GM11168 (cell line): ENCODE data around the gene ZBTB45.
"Not testable (repeated sequence)": the region's sequence is repeated elsewhere in the genome, so short reads cannot be mapped to it uniquely, and the experiment has no call there.

ENCODE experiments used
- in situ Hi-C: fragments of 300-500 bp; cut with MboI; formaldehyde crosslinking; loops from one replicate; pipeline ENCODE4 v1.12.0; 2022; ENCODE audit warnings: low sequenced_read_pairs; ENCODE audit not compliant: unreplicated experiment

ZBTB45 gene

GRCh38 chr19:58513213-58513693, 6.4 kb downstream of the ZBTB45 start:
- in situ Hi-C loops: no loop called here

GRCh38 chr19:58511353-58512208, 8.0 kb downstream of the ZBTB45 start, which contains the start of gene SLC27A5:
Gene SLC27A5, minus strand, starts transcription at chr19:58511992. Its CDS starts 37 bp downstream, at chr19:58511955.
- in situ Hi-C loops: no loop called here

DNA sequence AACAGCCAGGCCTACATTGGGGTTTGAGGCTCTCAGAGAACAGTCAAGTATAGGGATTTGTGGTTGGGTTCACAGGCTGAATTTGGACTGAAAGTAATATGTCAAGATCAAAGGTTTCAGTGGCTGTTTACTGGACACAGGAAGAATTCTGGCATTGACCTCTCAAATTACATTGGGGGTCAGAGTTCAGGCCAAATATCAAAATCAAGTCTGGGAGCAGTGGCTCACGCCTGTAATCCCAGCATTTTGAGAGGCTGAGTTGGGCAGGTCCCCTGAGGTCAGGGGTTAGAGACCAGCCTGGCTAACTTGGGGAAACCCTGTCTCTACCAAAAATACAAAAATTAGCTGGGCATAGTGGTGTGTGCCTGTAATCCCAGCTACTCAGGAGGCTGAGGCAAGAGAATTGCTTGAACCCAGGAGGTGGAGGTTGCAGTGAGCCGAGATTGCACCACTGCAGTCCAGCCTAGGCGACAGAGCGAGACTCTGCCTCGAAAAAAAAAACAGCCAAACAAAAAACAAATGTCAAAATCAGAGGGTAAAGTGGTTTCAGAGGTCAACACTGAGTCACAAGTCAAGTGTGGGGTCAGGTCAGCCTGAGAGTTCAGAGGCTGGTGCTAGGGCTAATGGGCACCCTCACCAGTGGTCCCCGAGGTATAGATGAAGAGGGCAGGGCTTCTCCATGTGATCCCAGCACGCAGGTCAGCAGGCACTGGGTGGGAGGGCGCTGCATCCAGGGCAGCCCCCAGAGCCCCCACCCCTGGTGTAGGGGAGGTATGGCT, 9.3 kb downstream of the ZBTB45 start:
- in situ Hi-C loops: no loop called here

- in situ Hi-C loops: no loop called here
Measured at GRCh38 chr19:58509731-58510083, 9.9 kb downstream of the ZBTB45 start.

GRCh38 chr19:58507602-58508223, 11.9 kb downstream of the ZBTB45 start:
- in situ Hi-C loops: not testable (repeated sequence)

DNA sequence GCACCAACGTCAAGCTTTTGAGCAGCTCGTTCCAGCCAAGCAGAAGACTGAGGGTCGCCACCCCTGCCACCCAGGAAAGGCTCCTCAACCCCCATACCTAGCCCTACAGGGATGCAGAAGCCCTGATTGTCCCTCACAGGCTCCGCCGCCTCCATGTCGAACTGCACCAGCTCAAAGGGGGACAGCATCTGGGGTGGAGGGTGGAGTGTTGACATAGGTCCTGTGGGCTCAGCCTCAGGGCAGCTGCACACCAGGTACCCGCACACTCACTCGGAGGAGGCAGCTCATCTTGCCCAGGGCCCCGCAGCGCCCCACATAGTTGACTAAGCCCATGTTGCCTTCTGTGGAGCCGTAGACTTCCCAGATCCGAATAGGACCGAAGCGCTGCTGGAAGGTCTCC, 19.4 kb downstream of the ZBTB45 start:
- in situ Hi-C loops: no loop called here

- in situ Hi-C loops: no loop called here
Measured at GRCh38 chr19:58499021-58499927, 20.3 kb downstream of the ZBTB45 start.

DNA sequence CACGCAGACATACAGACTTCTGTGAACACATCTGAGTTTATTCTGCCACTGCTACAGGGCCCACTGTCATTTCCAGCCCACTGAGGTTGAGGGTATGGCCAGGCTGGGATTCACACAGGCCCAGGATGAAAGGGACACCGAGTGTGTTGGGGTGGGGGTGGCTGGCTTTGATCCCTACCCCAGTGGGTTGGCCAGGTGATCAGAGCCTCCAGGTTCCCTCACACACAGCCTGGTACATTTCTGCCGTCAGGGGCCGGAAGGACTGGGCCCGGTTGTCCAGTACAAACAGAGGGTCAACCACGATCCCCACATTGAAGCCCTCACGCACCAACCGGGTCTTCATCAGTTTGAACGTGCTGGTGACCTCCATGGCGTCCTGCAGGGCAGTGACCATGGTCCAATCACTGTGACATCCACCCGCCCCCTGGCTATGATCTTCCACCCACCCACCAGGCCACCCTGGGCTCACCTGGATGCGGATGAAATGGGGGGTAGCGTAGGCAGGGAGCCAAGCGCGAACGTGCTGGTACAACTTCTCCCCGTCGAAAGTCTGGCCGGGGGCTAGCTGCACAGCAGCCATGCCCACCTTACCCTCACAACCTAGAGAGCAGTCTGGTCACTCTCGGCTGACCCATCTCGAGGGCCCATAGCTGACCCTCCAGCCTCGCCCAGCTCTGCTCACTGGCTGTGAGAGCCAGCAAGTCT, 21.1 kb downstream of the ZBTB45 start:
- in situ Hi-C loops: no loop called here

DNA sequence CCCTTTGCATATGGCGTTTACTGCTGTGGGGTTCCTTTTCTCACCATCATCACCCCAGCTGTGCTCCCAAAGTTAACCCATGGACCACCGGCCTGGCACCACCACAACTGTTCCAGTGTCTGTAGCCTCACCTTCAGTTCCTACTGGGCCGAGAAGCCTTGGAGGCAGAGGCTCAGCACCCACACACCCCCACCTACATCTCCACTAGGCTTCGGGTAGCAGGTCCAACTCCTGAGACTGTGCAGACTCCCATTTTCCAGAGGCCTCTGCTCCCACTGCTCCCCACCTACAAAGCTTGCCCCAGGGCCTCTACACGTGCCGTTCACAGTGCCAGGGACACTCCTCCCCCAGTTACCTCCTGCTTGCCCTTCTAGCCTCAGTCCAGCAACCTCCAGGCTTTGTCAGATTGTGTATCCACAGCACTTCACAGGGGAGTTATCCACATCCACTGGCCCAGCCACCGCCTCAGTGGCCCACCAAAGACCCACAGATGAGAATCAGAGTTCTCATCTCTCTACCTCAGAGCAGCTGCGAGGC, 21.9 kb downstream of the ZBTB45 start:
- in situ Hi-C loops: no loop called here

GRCh38 chr19:58492265-58492664, 27.3 kb downstream of the ZBTB45 start:
- in situ Hi-C loops: no loop called here

DNA sequence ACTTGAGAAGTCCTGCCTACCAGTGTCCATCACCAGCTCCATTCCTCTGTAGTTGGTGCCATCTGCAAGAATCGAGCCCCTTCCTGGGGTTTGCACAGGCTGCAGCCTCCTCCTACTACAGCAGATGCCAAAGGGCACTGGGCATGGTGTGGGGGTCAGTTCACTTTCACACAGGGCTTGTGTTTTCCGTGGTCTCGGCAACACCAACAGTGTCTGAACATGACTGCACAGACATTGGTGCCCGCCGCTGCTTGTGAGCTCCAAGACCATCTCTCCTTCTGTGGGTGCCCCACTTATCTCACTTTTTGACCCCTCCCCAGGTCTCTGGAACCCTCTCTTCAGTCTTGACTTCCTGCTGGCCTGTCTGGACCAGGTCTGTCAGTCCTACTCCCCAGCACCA, 28.2 kb downstream of the ZBTB45 start:
- in situ Hi-C loops: no loop called here

- in situ Hi-C loops: not testable (repeated sequence)
Measured at GRCh38 chr19:58484349-58484748, 35.3 kb downstream of the ZBTB45 start.

DNA sequence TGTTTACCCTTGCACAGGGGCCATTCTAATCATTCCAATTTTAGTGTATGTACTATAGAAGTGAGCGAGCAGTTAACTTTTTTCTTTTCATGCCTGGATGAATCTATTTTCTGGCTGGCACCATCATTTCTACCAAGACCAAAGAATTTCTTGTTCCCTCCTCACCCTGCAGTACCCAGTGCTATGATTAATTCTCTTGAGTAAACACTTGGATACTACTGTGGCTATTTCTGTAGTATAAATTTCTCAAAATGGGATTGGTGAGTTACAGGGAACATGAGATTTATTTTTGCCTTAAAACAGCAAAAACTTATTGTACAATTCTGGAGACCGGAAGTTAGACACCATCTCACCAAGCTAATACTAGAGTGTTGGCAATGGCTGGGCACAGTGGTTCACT, 35.8 kb downstream of the ZBTB45 start:
- in situ Hi-C loops: no loop called here

DNA sequence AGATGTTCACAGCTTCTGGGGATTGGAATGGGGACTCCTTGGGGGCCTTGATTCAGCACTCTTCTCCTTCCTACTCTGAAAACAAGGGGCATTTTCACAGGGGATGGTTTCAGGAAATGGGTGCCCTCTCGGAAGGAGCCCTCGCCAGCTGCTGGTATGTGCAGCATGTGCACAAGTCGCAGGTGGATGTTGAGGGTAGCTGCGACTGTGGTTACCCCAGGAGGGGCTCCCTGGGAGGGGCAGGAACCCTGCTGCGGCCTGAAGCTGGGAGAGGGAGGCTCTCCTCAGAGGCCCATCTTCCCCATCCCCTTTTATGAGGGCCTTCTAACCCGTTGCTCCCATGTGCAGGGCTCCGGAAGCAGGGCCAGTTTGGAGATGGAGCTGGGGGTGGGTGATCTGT, 37.2 kb downstream of the ZBTB45 start:
- in situ Hi-C loops: no loop called here

GRCh38 chr19:58480831-58481230, 38.8 kb downstream of the ZBTB45 start:
- in situ Hi-C loops: no loop called here

GRCh38 chr19:58480481-58480830, 39.2 kb downstream of the ZBTB45 start:
- in situ Hi-C loops: no loop called here

DNA sequence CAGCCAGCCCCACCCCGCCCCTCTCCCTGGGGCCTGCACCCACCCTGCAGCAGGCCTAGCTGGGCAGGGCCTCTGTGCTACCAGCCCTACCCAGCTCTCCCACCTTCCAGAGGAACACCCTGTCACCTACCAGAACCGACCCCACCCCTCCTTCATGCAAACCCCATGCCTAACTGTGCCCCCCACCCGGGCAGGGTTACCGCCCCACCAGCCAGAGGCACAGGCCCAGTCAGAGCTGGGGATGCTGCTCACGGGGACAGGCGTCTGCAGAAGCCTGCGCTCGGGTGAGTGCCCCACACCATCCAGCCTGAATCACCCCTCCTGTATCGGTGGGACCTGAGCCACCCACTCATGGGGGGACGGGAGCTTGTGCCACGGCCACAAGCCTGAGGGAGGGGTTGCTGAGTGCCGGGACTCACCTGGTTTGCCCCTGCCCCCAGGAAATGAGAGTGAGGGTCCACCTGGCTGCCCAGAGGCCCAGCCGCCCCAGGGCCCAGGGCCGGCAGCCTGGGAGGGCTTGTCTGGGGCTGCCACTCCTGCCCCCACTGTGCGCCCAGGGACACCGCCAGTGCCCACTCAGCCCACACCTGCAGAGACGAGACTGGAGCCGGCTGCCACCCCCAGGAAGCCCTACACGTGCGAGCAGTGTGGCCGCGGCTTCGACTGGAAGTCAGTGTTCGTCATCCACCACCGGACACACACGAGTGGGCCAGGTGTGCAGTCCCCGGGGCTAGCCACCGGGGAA, 39.7 kb downstream of the ZBTB45 start:
- in situ Hi-C loops: no loop called here

DNA sequence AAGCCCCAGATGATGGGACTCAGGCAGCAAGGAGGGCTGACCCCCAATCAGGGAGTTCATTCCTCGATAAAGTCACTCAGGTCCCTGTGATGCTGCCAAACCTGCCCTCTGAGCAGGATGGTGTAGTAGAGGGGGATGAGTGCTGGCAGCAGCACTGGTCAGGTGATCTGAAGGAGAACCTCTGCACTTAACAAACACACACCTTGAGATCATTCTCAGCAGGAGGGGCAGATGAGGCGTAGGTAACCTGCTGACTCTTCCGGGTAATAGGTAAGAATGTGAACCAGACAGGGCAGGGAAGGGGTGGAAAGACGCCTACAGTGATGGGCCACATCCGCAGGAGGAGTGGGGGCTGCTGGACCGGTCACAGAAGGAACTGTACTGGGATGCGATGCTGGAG, 40.3 kb downstream of the ZBTB45 start:
- in situ Hi-C loops: no loop called here
